ENCODE results near the gene DAPK1.

The DAPK1 gene

DNA sequence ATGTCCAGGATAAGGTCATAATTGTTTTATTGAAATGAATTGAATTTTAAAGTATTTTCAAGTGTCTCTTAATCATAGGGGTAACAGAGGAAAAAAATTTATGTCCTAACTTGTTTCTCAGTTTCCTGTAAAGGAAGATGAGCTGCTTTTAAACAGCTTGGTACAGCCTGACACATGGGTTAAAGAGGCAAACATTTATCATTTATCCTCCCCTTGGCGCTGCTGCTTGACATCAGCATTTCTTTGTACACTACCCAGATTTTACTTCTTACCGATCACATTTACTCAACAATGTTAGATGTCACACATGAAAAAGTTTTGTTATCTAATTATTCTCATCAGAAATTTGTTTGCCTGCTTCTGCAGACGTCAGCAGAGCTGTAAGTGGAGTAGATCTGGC is 148.9 kb downstream of the DAPK1 start:
- Histone ChIP-seq H3K36me3 (peaks cover 0 to 4% (median 4%) of the 10 kb centered on the region in 3 donors), H3K4me3 (no peak overlapping the region), H3K4me1 (no peaks in the 10 kb centered on the region), H3K9me3 (no peaks in the 10 kb centered on the region), H3K27me3 (no peaks in the 10 kb centered on the region), H3K27ac (no peak overlapping the region)
- TF ChIP-seq CTCF (IDR thresholded peaks at IDR 0.05) = no peak
- intact Hi-C loops (cut with DNase I; ENCODE audit: low total_unique reads) = no loop called here
- no peak for DNase-seq

DNA sequence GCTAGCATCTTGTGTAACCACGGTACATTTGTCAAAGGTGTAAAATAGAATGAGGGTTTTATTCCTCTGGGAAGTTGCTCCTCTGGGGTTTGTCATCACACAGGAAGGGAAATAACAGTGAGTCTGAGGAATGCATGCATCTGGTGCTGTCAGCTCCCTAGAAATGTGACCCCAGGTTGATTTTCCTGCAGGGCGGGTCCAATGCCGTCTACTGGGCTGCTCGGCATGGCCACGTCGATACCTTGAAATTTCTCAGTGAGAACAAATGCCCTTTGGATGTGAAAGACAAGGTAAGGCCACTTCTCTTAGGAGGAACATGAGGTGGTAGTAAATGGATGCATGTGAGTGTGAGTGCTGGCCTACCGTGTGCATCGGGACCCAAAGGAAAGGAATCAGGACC is 149.4 kb downstream of the DAPK1 start:
- no peaks in the 10 kb centered on the region for H3K4me1 ChIP-seq
- H3K27me3 ChIP-seq = no peaks in the 10 kb centered on the region
- no peak for DNase-seq
- no peak overlapping the region for H3K4me3 ChIP-seq
- no peak overlapping the region for H3K27ac ChIP-seq
- no peaks in the 10 kb centered on the region for H3K9me3 ChIP-seq
- TF ChIP-seq CTCF (IDR thresholded peaks at IDR 0.05) = no peak
- intact Hi-C loops (cut with DNase I; ENCODE audit: low total_unique reads) = no loop called here
- H3K36me3 ChIP-seq = peaks cover 0 to 4% (median 4%) of the 10 kb centered on the region in 3 donors

- no peaks in the 10 kb centered on the region for H3K9me3 ChIP-seq
- TF ChIP-seq CTCF (IDR thresholded peaks at IDR 0.05) = no peak
- H3K27ac ChIP-seq = no peak overlapping the region
- no peaks in the 10 kb centered on the region for H3K27me3 ChIP-seq
- intact Hi-C loops (cut with DNase I; ENCODE audit: low total_unique reads) = no loop called here
- no peak for DNase-seq
- H3K4me3 ChIP-seq = no peak overlapping the region
- peaks cover 0 to 4% (median 4%) of the 10 kb centered on the region in 3 donors for H3K36me3 ChIP-seq
- H3K4me1 ChIP-seq = no peaks in the 10 kb centered on the region
Measured at GRCh38 chr9:87648606-87649005, 150.9 kb downstream of the DAPK1 start.

GRCh38 chr9:87650611-87651295 is 153.1 kb downstream of the DAPK1 start:
- TF ChIP-seq CTCF (IDR thresholded peaks at IDR 0.05) = no peak
- intact Hi-C loops (cut with DNase I; ENCODE audit: low total_unique reads) = loop anchor here (5.0 kb wide), 1 partner anchor 898 kb away; no protein-coding TSS in a partner anchor
- Histone ChIP-seq H3K36me3 (peaks cover 0 to 4% (median 4%) of the 10 kb centered on the region in 3 donors), H3K9me3 (no peaks in the 10 kb centered on the region), H3K4me1 (no peaks in the 10 kb centered on the region), H3K27me3 (no peaks in the 10 kb centered on the region), H3K27ac (no peak overlapping the region), H3K4me3 (no peak overlapping the region)
- no peak for DNase-seq

DNA sequence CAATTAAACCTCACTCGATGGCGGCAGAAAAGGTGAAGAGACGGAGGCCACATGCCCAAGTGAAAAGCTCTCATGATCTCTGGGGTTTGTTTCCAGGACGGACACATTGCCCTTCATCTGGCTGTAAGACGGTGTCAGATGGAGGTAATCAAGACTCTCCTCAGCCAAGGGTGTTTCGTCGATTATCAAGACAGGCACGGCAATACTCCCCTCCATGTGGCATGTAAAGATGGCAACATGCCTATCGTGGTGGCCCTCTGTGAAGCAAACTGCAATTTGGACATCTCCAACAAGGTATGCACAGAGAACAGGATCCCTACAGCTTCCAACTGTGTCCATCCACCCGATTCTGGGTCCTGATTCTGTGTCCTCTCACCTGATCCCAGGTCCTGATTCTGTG is 153.8 kb downstream of the DAPK1 start:
- Histone ChIP-seq H3K27ac (no peak overlapping the region), H3K4me1 (peaks cover 0 to 2% (median 0%) of the 10 kb centered on the region in 4 donors), H3K27me3 (no peaks in the 10 kb centered on the region), H3K4me3 (no peak overlapping the region), H3K36me3 (peaks cover 0 to 4% (median 4%) of the 10 kb centered on the region in 3 donors), H3K9me3 (no peaks in the 10 kb centered on the region)
- no peak for TF ChIP-seq CTCF (IDR thresholded peaks at IDR 0.05)
- DNase-seq = peak in 1 of 2 donors; percentile 43
- intact Hi-C loops (cut with DNase I; ENCODE audit: low total_unique reads) = loop anchor here (5.0 kb wide), 1 partner anchor 899 kb away; no protein-coding TSS in a partner anchor

All from tibial artery (tissue), 4 donors.